Esophagus squamous epithelium (tissue), 5 donors: ENCODE data around the gene HOOK1. TPM values are rescaled to one million over a fixed set of nuclear protein-coding genes. Genes with fewer than 3 reads are reported as not detected.

ENCODE experiments used
- DNase-seq: peaks from one replicate; lab custom pipeline; 2025; lab: John Stamatoyannopoulos, UW
- H3K27ac ChIP-seq, 4 donors: fragments of 200-600 bp; sonication (generic); one replicate each; pipeline ENCODE4 v1.5.1; 2016 to 2019; ENCODE audit warnings: mild to moderate bottlenecking in 1 of 4
- H3K27me3 ChIP-seq, 4 donors: fragments of 200-600 bp; sonication (generic); 1 replicate in 3 of 4; 2 replicates in 1 of 4; pipeline versions ENCODE4 v1.5.1 to v1.6.0; 2017 to 2021; ENCODE audit warnings: antibody characterized with exemption in 1 of 4
- H3K36me3 ChIP-seq, 3 donors: fragments of 200-600 bp; sonication (generic); one replicate each; pipeline ENCODE4 v1.5.1; 2016 to 2019
- H3K4me1 ChIP-seq, 3 donors: fragments of 200-600 bp; sonication (generic); one replicate each; pipeline ENCODE4 v1.5.1; 2017 to 2019
- H3K4me3 ChIP-seq, 4 donors: fragments of 200-600 bp; sonication (generic); 1 replicate in 3 of 4; 2 replicates in 1 of 4; pipeline ENCODE4 v1.5.1; 2016 to 2019; ENCODE audit warnings: mild to moderate bottlenecking in 2 of 4, moderate library complexity in 1 of 4
- H3K9me3 ChIP-seq, 3 donors: fragments of 200-600 bp; sonication (generic); one replicate each; pipeline ENCODE4 v1.5.1; 2016 to 2019
- POLR2A ChIP-seq, 4 donors: fragments of 450-650 bp; IDR thresholded peaks; one replicate each; pipeline ENCODE4 v1.6.1; 2017; ENCODE audit warnings: antibody characterized with exemption in 4 of 4, mild to moderate bottlenecking in 4 of 4, moderate library complexity in 3 of 4
- WGBS, 2 donors: methylation state at CpG; one replicate each; pipeline ENCODE4 v1.1.5; 2018; 5-methylcytosine and 5-hydroxymethylcytosine counted together
- intact Hi-C: fragments of 100-400 bp; cut with DNase I; formaldehyde crosslinking; loops from one replicate; pipeline ENCODE4 v1.15.0; 2022
- total RNA-seq, 4 donors: library from RNA; depleted of rRNA; stranded (reverse); fragments of >200 nt; gene quantifications; one replicate each; pipeline ENCODE4 v1.1.0, GENCODE V29; 2016
- TF ChIP-seq, protein P1 (sequence below), 6 experiments: fragments of 450-650 bp in 4 of 6; fragments of 200-600 bp in 2 of 6; sonication (generic) in 2 of 6; IDR thresholded peaks; one replicate each; pipeline ENCODE4 v1.5.1; 2016 to 2019; ENCODE audit warnings: antibody characterized with exemption in 6 of 6, mild to moderate bottlenecking in 4 of 6, moderate library complexity in 4 of 6
- donor health status: DM: yes; HTN: yes; CAD: no.

HOOK1 gene
- total RNA-seq, 4 donors from 2014 or later, result 13.7 to 35.1 (median 28.1) TPM

DNA sequence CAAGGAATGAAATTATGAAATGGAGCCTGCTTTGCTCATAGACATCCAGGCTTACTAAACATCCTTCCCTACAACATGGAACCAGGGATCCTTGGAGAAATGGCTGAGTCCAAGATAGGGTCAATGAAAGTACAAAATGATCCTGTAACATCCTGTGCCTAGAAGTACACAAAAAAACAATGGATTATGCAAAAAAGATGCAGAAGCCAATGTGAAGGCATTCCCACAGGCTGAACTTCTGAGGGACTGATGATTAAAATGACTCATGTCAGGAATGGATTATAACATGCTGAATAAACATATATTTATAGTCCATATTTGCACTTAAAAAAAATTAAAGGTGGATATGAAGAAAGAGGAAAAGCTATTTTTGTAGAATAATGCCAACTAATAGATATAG lies 10.4 kb upstream of the HOOK1 start:
- no peaks in the 10 kb centered on the region for H3K27me3 ChIP-seq
- no peaks in the 10 kb centered on the region for H3K9me3 ChIP-seq
- DNase-seq, result no peak
- TF ChIP-seq, protein P1, sequence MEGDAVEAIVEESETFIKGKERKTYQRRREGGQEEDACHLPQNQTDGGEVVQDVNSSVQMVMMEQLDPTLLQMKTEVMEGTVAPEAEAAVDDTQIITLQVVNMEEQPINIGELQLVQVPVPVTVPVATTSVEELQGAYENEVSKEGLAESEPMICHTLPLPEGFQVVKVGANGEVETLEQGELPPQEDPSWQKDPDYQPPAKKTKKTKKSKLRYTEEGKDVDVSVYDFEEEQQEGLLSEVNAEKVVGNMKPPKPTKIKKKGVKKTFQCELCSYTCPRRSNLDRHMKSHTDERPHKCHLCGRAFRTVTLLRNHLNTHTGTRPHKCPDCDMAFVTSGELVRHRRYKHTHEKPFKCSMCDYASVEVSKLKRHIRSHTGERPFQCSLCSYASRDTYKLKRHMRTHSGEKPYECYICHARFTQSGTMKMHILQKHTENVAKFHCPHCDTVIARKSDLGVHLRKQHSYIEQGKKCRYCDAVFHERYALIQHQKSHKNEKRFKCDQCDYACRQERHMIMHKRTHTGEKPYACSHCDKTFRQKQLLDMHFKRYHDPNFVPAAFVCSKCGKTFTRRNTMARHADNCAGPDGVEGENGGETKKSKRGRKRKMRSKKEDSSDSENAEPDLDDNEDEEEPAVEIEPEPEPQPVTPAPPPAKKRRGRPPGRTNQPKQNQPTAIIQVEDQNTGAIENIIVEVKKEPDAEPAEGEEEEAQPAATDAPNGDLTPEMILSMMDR (IDR thresholded peaks at IDR 0.05), result no peak
- TF ChIP-seq POLR2A (IDR thresholded peaks at IDR 0.05), result no peak
- H3K4me1 ChIP-seq, result no peaks in the 10 kb centered on the region
- H3K27ac ChIP-seq, result no peak overlapping the region
- intact Hi-C loops, result no loop called here
- no peak overlapping the region for H3K4me3 ChIP-seq
- no peaks in the 10 kb centered on the region for H3K36me3 ChIP-seq

DNA sequence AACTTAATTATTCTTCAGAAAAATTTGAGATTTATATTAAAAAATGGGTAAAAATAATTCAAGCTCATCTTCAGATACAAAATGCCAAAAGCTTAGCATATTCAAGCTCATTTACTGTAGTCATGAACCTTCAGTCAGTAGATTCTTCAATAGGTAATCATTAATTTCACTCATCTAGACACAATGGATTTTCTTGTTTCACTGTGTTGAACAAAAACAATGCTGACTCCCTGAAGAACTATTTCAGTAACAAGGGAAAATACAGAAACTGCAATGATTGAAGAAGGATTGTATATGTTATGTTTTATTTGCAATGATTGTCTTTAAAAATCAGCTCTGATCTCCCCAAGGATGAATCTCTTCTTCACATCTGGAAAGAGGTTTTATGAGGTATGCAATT lies 9.2 kb upstream of the HOOK1 start:
- H3K27ac ChIP-seq, result no peak overlapping the region
- H3K9me3 ChIP-seq, result no peaks in the 10 kb centered on the region
- H3K4me1 ChIP-seq, result no peaks in the 10 kb centered on the region
- H3K4me3 ChIP-seq, result no peak overlapping the region
- TF ChIP-seq POLR2A (IDR thresholded peaks at IDR 0.05), result no peak
- TF ChIP-seq, protein P1 (IDR thresholded peaks at IDR 0.05), result no peak
- peaks cover 0 to 4% (median 0%) of the 10 kb centered on the region in 4 donors for H3K27me3 ChIP-seq
- DNase-seq, result no peak
- no peaks in the 10 kb centered on the region for H3K36me3 ChIP-seq
- intact Hi-C loops, result no loop called here

DNA sequence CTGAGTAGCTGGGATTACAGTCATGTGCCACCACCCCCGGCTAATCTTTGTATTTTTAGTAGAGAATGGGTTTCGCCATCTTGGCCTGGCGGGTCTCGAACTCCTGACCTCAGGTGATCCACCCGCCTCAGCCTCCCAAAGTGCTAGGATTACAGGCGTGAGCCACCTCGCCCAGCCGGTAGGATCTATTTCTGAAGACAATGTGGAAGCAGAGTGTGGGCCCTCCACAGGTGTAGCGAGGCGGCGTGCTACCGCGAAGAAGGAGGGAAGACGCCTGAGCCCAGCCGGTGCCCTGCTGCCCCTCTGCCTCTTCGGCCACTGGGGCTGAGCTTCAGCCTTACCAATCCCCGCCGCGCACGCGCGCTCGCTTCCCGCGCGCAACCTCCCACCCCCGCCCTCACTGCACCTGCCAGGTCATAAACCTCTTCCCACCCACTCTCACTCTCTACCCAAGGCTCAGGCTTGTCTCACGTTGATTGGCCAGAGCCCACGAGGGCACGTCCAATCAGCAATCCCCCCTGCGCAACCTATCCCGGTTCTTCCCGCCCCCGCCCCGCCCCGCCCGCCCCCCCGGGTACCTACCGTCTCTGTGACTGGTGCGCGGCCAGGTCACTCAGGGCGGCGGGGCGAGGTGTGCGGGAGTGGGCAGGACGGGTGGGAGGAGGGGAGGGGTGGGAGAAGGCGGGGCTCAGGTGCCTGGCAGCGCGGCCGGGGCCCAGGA lies 409 bp upstream of the HOOK1 start:
- H3K4me3 ChIP-seq, result peak overlapping the region; percentile 58 to 74 (median 72)

DNA sequence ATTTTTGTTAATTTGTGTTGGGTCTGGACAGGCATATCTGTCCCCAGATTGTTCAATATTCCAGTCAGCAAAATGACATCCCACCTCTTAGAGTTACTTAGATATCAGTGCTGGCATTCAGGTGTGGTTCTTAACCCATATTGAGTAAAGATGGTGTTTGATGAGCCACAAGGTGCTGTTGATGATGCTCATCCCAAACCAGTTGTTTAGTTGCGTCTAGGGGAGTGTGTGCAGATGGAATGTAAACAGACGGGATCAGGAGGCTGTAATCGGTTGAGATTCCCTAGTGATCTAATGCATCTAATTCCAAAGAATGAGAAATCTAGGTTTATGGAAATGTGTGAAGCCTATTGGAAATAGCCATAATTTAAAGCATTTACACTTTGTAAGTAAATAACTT lies 1.1 kb downstream of the HOOK1 start:
- H3K4me3 ChIP-seq, result peak overlapping the region; percentile 58 to 74 (median 72)
- DNase-seq, result no peak
- WGBS, 2 donors, result 29 to 30% methylated on average over 3 of the region's 3 CpGs

More for the DNA sequence above, 409 bp upstream of the HOOK1 start:
- TF ChIP-seq, protein P1 (IDR thresholded peaks at IDR 0.05), result peak in 1 of 6 experiments; percentile 24
- TF ChIP-seq POLR2A (IDR thresholded peaks at IDR 0.05), result peak in 1 of 4 donors; percentile 33
- peak; percentile 68 for DNase-seq
- Histone ChIP-seq H3K27ac (peak overlapping the region; percentile 41 to 93 (median 92)), H3K27me3 (peaks cover 4 to 50% (median 8%) of the 10 kb centered on the region in 4 donors), H3K9me3 (no peaks in the 10 kb centered on the region), H3K36me3 (no peaks in the 10 kb centered on the region), H3K4me1 (peaks cover 4 to 42% (median 11%) of the 10 kb centered on the region in 3 donors)
- intact Hi-C loops, result no loop called here
- whole genome bisulfite sequencing, 2 donors, result 8 to 13% methylated on average over 4 to 12 of the region's 50 CpGs

More for the DNA sequence above, 1.1 kb downstream of the HOOK1 start:
- Histone ChIP-seq H3K27me3 (peaks cover 0 to 48% (median 8%) of the 10 kb centered on the region in 4 donors), H3K36me3 (no peaks in the 10 kb centered on the region), H3K9me3 (no peaks in the 10 kb centered on the region), H3K4me1 (peaks cover 4 to 54% (median 11%) of the 10 kb centered on the region in 3 donors), H3K27ac (peak overlapping the region in 3 of 4 donors; percentile 91 to 93 (median 93))
- TF ChIP-seq POLR2A (IDR thresholded peaks at IDR 0.05), result no peak
- TF ChIP-seq, protein P1 (IDR thresholded peaks at IDR 0.05), result no peak
- intact Hi-C loops, result no loop called here
